ENCODE measurements around the gene UBR1. TPM values are rescaled to one million over a fixed set of nuclear protein-coding genes. Genes with fewer than 3 reads are reported as not detected.
A peak's percentile ranks its signal among the peaks of the same experiment; 100 is the strongest.

UBR1 gene
- total RNA-seq, 1 donor from 2014 or later, result 33.2 TPM

DNA sequence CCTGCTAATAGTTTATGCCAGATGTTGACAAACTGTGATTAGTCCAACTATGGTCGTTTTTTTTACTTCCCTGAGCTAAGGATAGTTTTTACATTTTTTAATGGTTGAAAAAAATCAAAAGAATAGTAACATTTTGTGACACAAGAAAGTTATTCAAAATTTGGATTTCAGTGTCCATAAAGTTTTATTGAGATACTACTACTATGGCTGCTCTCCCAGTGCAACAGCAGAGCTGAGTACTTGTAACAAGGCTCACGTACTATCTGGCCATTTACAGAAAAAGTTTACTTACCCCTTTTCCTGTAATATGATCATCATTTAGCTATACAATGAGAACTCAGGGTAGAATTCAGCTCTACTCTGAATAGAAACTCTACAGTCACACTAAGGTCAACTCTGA is 16.0 kb upstream of the UBR1 start:
- Histone ChIP-seq H3K36me3 (no peaks in the 10 kb centered on the region), H3K9me3 (ENCODE audit: low read depth) (no peaks in the 10 kb centered on the region), H2AFZ (replicated peaks) (no peak overlapping the region), H3F3A (ENCODE audit: low read depth) (peaks cover 8% of the 10 kb centered on the region), H3K4me3 (no peak overlapping the region), H3K4me1 (no peaks in the 10 kb centered on the region), H3K9ac (no peak overlapping the region), H4K20me1 (ENCODE audit: low read depth) (no peaks in the 10 kb centered on the region), H3K27me3 (peaks cover 70% of the 10 kb centered on the region), H3K4me2 (no peak overlapping the region), H3K79me2 (ENCODE audit: low read depth) (no peaks in the 10 kb centered on the region), H3K27ac (no peak overlapping the region)
- peaks cover 8% of the 10 kb centered on the region for H3K4me1 Mint-ChIP-seq
- peaks cover 3% of the 10 kb centered on the region for H3K27me3 Mint-ChIP-seq (ENCODE audit: insufficient read depth, low read depth)
- DNase-seq (ENCODE audit: low spot score), result no peak
- no peaks in the 10 kb centered on the region for H3K9me3 Mint-ChIP-seq
- TF ChIP-seq, protein P1, sequence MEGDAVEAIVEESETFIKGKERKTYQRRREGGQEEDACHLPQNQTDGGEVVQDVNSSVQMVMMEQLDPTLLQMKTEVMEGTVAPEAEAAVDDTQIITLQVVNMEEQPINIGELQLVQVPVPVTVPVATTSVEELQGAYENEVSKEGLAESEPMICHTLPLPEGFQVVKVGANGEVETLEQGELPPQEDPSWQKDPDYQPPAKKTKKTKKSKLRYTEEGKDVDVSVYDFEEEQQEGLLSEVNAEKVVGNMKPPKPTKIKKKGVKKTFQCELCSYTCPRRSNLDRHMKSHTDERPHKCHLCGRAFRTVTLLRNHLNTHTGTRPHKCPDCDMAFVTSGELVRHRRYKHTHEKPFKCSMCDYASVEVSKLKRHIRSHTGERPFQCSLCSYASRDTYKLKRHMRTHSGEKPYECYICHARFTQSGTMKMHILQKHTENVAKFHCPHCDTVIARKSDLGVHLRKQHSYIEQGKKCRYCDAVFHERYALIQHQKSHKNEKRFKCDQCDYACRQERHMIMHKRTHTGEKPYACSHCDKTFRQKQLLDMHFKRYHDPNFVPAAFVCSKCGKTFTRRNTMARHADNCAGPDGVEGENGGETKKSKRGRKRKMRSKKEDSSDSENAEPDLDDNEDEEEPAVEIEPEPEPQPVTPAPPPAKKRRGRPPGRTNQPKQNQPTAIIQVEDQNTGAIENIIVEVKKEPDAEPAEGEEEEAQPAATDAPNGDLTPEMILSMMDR (IDR thresholded peaks at IDR 0.05), result no peak
- TF ChIP-seq EZH2 (IDR thresholded peaks at IDR 0.05), result no peak
- TF ChIP-seq EZH2phosphoT487 (IDR thresholded peaks at IDR 0.05), result no peak
- H3K36me3 Mint-ChIP-seq, result no peaks in the 10 kb centered on the region
- peak overlapping the region; percentile 85 for H3K4me3 Mint-ChIP-seq
- H3K27ac Mint-ChIP-seq, result no peak overlapping the region

DNA sequence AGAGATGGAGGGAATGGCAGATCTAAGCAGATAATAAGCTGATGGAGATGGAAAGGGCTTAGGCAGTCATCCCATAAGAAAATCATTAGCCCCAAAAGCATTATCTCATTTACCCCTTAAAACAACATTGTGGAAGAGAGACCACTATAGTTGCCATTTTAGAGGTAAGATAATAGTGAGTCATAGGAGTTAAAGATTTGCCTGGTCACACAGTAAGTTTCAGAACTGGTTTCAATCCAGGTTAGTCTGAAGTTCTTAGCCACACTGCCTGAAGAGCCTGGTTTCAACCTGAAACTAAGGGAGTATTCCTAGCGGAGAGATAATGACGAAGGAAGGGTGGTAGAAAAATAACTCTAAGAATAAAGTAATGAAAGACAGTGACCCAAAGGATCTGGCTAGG is 13.0 kb upstream of the UBR1 start:
- Mint-ChIP-seq H3K36me3 (no peaks in the 10 kb centered on the region), H3K27me3 (ENCODE audit: insufficient read depth, low read depth) (peaks cover under 1% of the 10 kb centered on the region), H3K9me3 (no peaks in the 10 kb centered on the region), H3K27ac (no peak overlapping the region), H3K4me1 (peaks cover 8% of the 10 kb centered on the region), H3K4me3 (no peak overlapping the region)
- DNase-seq (ENCODE audit: low spot score), result no peak
- H3K79me2 ChIP-seq (ENCODE audit: low read depth), result no peaks in the 10 kb centered on the region
- no peaks in the 10 kb centered on the region for H4K20me1 ChIP-seq (ENCODE audit: low read depth)
- H3K4me1 ChIP-seq, result no peaks in the 10 kb centered on the region
- no peaks in the 10 kb centered on the region for H3K36me3 ChIP-seq
- peaks cover 8% of the 10 kb centered on the region for H3F3A ChIP-seq (ENCODE audit: low read depth)
- no peak overlapping the region for H3K27ac ChIP-seq
- H3K27me3 ChIP-seq, result peaks cover 74% of the 10 kb centered on the region
- H3K4me2 ChIP-seq, result no peak overlapping the region
- no peaks in the 10 kb centered on the region for H3K9me3 ChIP-seq (ENCODE audit: low read depth)
- TF ChIP-seq EZH2 (IDR thresholded peaks at IDR 0.05) (no peak), EZH2phosphoT487 (IDR thresholded peaks at IDR 0.05) (no peak)
- TF ChIP-seq, protein P1 (IDR thresholded peaks at IDR 0.05), result no peak
- H3K4me3 ChIP-seq, result no peak overlapping the region
- no peak overlapping the region for H3K9ac ChIP-seq
- H2AFZ ChIP-seq (replicated peaks), result no peak overlapping the region

DNA sequence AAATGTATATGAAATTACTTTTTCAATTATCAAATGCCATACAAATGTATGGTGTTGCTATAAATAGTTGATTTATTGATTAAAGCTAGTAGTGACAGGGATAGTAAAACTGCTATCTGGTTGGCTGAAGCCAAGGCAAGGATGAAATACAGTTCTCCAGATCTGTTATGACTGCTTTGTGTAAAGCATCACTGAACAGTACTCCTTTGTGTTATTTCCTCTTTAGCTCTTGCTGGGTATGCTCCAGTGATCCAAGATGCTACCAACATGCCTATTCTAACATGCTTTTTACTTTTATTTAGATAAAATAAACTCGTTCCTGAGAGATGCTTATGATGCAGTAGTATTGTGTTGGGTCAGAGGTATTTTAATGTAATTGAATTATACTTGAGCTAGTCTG is 12.4 kb upstream of the UBR1 start:
- Histone ChIP-seq H2AFZ (replicated peaks) (no peak overlapping the region), H3K27ac (no peak overlapping the region), H3K27me3 (peaks cover 69% of the 10 kb centered on the region), H3K4me2 (no peak overlapping the region), H3K4me1 (no peaks in the 10 kb centered on the region), H3K36me3 (no peaks in the 10 kb centered on the region), H3F3A (ENCODE audit: low read depth) (peaks cover 8% of the 10 kb centered on the region), H4K20me1 (ENCODE audit: low read depth) (no peaks in the 10 kb centered on the region), H3K79me2 (ENCODE audit: low read depth) (no peaks in the 10 kb centered on the region), H3K9ac (no peak overlapping the region), H3K4me3 (no peak overlapping the region), H3K9me3 (ENCODE audit: low read depth) (no peaks in the 10 kb centered on the region)
- TF ChIP-seq, protein P1 (IDR thresholded peaks at IDR 0.05), result no peak
- TF ChIP-seq EZH2phosphoT487 (IDR thresholded peaks at IDR 0.05) (no peak), EZH2 (IDR thresholded peaks at IDR 0.05) (no peak)
- Mint-ChIP-seq H3K36me3 (no peaks in the 10 kb centered on the region), H3K4me3 (no peak overlapping the region), H3K4me1 (peaks cover 7% of the 10 kb centered on the region), H3K27me3 (ENCODE audit: insufficient read depth, low read depth) (peaks cover 2% of the 10 kb centered on the region), H3K9me3 (no peaks in the 10 kb centered on the region), H3K27ac (no peak overlapping the region)
- no peak for DNase-seq (ENCODE audit: low spot score)
